ENCODE data around the gene HTRA2.
"Not testable (repeated sequence)": the region's sequence is repeated elsewhere in the genome, so short reads cannot be mapped to it uniquely, and the experiment has no call there.

Gene HTRA2

GRCh38 chr2:74552914-74553811, 23.4 kb downstream of the HTRA2 start:
- H3K4me1 ChIP-seq (ENCODE audit: insufficient read depth, low read length) = peaks cover 15% of the 10 kb centered on the region
- no peaks in the 10 kb centered on the region for H3K27me3 ChIP-seq (ENCODE audit: control insufficient read depth in 1 of 2, insufficient read depth in 2 of 2, low read length in 2 of 2)
- H3K4me3 ChIP-seq (ENCODE audit: low read depth in 1 of 2, low read length in 2 of 2) = peak overlapping the region; percentile 81 to 84
- peaks cover 8% of the 10 kb centered on the region for H3K36me3 ChIP-seq (ENCODE audit: insufficient read depth, low read length)
- H3K9me3 ChIP-seq (ENCODE audit: low read length) = no peaks in the 10 kb centered on the region
- no peak overlapping the region for H3K9ac ChIP-seq (ENCODE audit: low read length)
- H3K27ac ChIP-seq (ENCODE audit: low read depth, low read length) = peak overlapping the region; percentile 42

- Histone ChIP-seq H3K9ac (ENCODE audit: low read length) (peak within 1 kb of the TSS; percentile 67), H3K4me3 (ENCODE audit: low read depth in 1 of 2, low read length in 2 of 2) (peak within 1 kb of the TSS; percentile 81 to 84)
These were observed 24.4 kb downstream of the HTRA2 start, which contains the start of the genes DOK1 and LOXL3 for GRCh38 chr2:74553892-74554819. Gene DOK1 (plus strand): TSS chr2:74554720. CDS start chr2:74554755, 35 bp downstream. Gene LOXL3 (minus strand): TSS chr2:74553942. CDS start chr2:74552634, 1,308 bp downstream.

GRCh38 chr2:74554820-74555531, 25.2 kb downstream of the HTRA2 start:
- peak overlapping the region; percentile 67 for H3K9ac ChIP-seq (ENCODE audit: low read length)
- H3K4me1 ChIP-seq (ENCODE audit: insufficient read depth, low read length) = peaks cover 2% of the 10 kb centered on the region
- H3K9me3 ChIP-seq (ENCODE audit: low read length) = no peaks in the 10 kb centered on the region
- H3K27me3 ChIP-seq (ENCODE audit: control insufficient read depth in 1 of 2, insufficient read depth in 2 of 2, low read length in 2 of 2) = no peaks in the 10 kb centered on the region
- H3K4me3 ChIP-seq (ENCODE audit: low read depth in 1 of 2, low read length in 2 of 2) = peak overlapping the region; percentile 81 to 84
- peaks cover 8% of the 10 kb centered on the region for H3K36me3 ChIP-seq (ENCODE audit: insufficient read depth, low read length)
- peak overlapping the region; percentile 61 for H3K27ac ChIP-seq (ENCODE audit: low read depth, low read length)

More at GRCh38 chr2:74553892-74554819, 24.4 kb downstream of the HTRA2 start, which contains the start of the genes DOK1 and LOXL3:
- Histone ChIP-seq H3K9me3 (ENCODE audit: low read length) (no peaks in the 10 kb centered on the region), H3K27ac (ENCODE audit: low read depth, low read length) (peak within 1 kb of the TSS; percentile 61), H3K4me1 (ENCODE audit: insufficient read depth, low read length) (peaks cover 10% of the 10 kb centered on the region), H3K27me3 (ENCODE audit: control insufficient read depth in 1 of 2, insufficient read depth in 2 of 2, low read length in 2 of 2) (no peaks in the 10 kb centered on the region), H3K36me3 (ENCODE audit: insufficient read depth, low read length) (peaks cover 8% of the 10 kb centered on the region)

GRCh38 chr2:74555610-74556103, 25.9 kb downstream of the HTRA2 start:
- peak overlapping the region in 1 of 2 donors; percentile 81 for H3K4me3 ChIP-seq (ENCODE audit: low read depth in 1 of 2, low read length in 2 of 2)
- no peaks in the 10 kb centered on the region for H3K9me3 ChIP-seq (ENCODE audit: low read length)
- no peaks in the 10 kb centered on the region for H3K4me1 ChIP-seq (ENCODE audit: insufficient read depth, low read length)
- H3K27me3 ChIP-seq (ENCODE audit: control insufficient read depth in 1 of 2, insufficient read depth in 2 of 2, low read length in 2 of 2) = no peaks in the 10 kb centered on the region
- no peak overlapping the region for H3K9ac ChIP-seq (ENCODE audit: low read length)
- peak overlapping the region; percentile 61 for H3K27ac ChIP-seq (ENCODE audit: low read depth, low read length)
- H3K36me3 ChIP-seq (ENCODE audit: insufficient read depth, low read length) = peaks cover 8% of the 10 kb centered on the region

- Histone ChIP-seq H3K4me1 (ENCODE audit: insufficient read depth, low read length) (no peaks in the 10 kb centered on the region), H3K36me3 (ENCODE audit: insufficient read depth, low read length) (peaks cover 8% of the 10 kb centered on the region), H3K27ac (ENCODE audit: low read depth, low read length) (no peak overlapping the region), H3K9ac (ENCODE audit: low read length) (no peak overlapping the region), H3K9me3 (ENCODE audit: low read length) (no peaks in the 10 kb centered on the region), H3K4me3 (ENCODE audit: low read depth in 1 of 2, low read length in 2 of 2) (no peak overlapping the region), H3K27me3 (ENCODE audit: control insufficient read depth in 1 of 2, insufficient read depth in 2 of 2, low read length in 2 of 2) (no peaks in the 10 kb centered on the region)
These were observed 26.4 kb downstream of the HTRA2 start for GRCh38 chr2:74556159-74556558.

- no peaks in the 10 kb centered on the region for H3K27me3 ChIP-seq (ENCODE audit: control insufficient read depth in 1 of 2, insufficient read depth in 2 of 2, low read length in 2 of 2)
- H3K4me1 ChIP-seq (ENCODE audit: insufficient read depth, low read length) = no peaks in the 10 kb centered on the region
- H3K4me3 ChIP-seq (ENCODE audit: low read depth in 1 of 2, low read length in 2 of 2) = no peak overlapping the region
- peaks cover 8% of the 10 kb centered on the region for H3K36me3 ChIP-seq (ENCODE audit: insufficient read depth, low read length)
- H3K9me3 ChIP-seq (ENCODE audit: low read length) = no peaks in the 10 kb centered on the region
- no peak overlapping the region for H3K27ac ChIP-seq (ENCODE audit: low read depth, low read length)
- H3K9ac ChIP-seq (ENCODE audit: low read length) = no peak overlapping the region
These were observed 27.2 kb downstream of the HTRA2 start for GRCh38 chr2:74556831-74557370.

GRCh38 chr2:74558284-74559230, 28.8 kb downstream of the HTRA2 start:
- no peaks in the 10 kb centered on the region for H3K4me1 ChIP-seq (ENCODE audit: insufficient read depth, low read length)
- H3K36me3 ChIP-seq (ENCODE audit: insufficient read depth, low read length) = peaks cover 8% of the 10 kb centered on the region
- no peak overlapping the region for H3K9ac ChIP-seq (ENCODE audit: low read length)
- H3K27me3 ChIP-seq (ENCODE audit: control insufficient read depth in 1 of 2, insufficient read depth in 2 of 2, low read length in 2 of 2) = no peaks in the 10 kb centered on the region
- H3K4me3 ChIP-seq (ENCODE audit: low read depth in 1 of 2, low read length in 2 of 2) = no peak overlapping the region
- H3K27ac ChIP-seq (ENCODE audit: low read depth, low read length) = no peak overlapping the region
- no peaks in the 10 kb centered on the region for H3K9me3 ChIP-seq (ENCODE audit: low read length)

- Histone ChIP-seq H3K4me3 (ENCODE audit: low read depth in 1 of 2, low read length in 2 of 2) (no peak overlapping the region), H3K36me3 (ENCODE audit: insufficient read depth, low read length) (peaks cover 8% of the 10 kb centered on the region), H3K9me3 (ENCODE audit: low read length) (no peaks in the 10 kb centered on the region), H3K27me3 (ENCODE audit: control insufficient read depth in 1 of 2, insufficient read depth in 2 of 2, low read length in 2 of 2) (no peaks in the 10 kb centered on the region), H3K9ac (ENCODE audit: low read length) (no peak overlapping the region), H3K27ac (ENCODE audit: low read depth, low read length) (no peak overlapping the region), H3K4me1 (ENCODE audit: insufficient read depth, low read length) (no peaks in the 10 kb centered on the region)
These were observed 30.2 kb downstream of the HTRA2 start for GRCh38 chr2:74559912-74560311.

GRCh38 chr2:74560591-74560990, 30.9 kb downstream of the HTRA2 start:
- Histone ChIP-seq H3K9me3 (ENCODE audit: low read length) (no peaks in the 10 kb centered on the region), H3K9ac (ENCODE audit: low read length) (no peak overlapping the region), H3K27me3 (ENCODE audit: control insufficient read depth in 1 of 2, insufficient read depth in 2 of 2, low read length in 2 of 2) (no peaks in the 10 kb centered on the region), H3K4me3 (ENCODE audit: low read depth in 1 of 2, low read length in 2 of 2) (no peak overlapping the region), H3K4me1 (ENCODE audit: insufficient read depth, low read length) (no peaks in the 10 kb centered on the region), H3K36me3 (ENCODE audit: insufficient read depth, low read length) (peaks cover 8% of the 10 kb centered on the region), H3K27ac (ENCODE audit: low read depth, low read length) (no peak overlapping the region)

- H3K4me3 ChIP-seq (ENCODE audit: low read depth in 1 of 2, low read length in 2 of 2); H3K27me3 ChIP-seq (ENCODE audit: control insufficient read depth in 1 of 2, insufficient read depth in 2 of 2, low read length in 2 of 2); H3K9ac ChIP-seq (ENCODE audit: low read length); H3K4me1 ChIP-seq (ENCODE audit: insufficient read depth, low read length); H3K9me3 ChIP-seq (ENCODE audit: low read length); H3K27ac ChIP-seq (ENCODE audit: low read depth, low read length); H3K36me3 ChIP-seq (ENCODE audit: insufficient read depth, low read length): not testable (repeated sequence)
These were observed 31.3 kb downstream of the HTRA2 start for GRCh38 chr2:74561022-74561421.
